Smooth muscle cell (in vitro differentiated cells): ENCODE results near the gene NDUFB1. TPM values are rescaled to one million over a fixed set of nuclear protein-coding genes. Genes with fewer than 3 reads are reported as not detected.
A peak's percentile ranks its signal among the peaks of the same experiment; 100 is the strongest.

Source experiments
- DNase-seq: peaks from one replicate; lab custom pipeline; 2025; ENCODE audit not compliant: unreplicated experiment; lab: John Stamatoyannopoulos, UW
- H2AFZ ChIP-seq: fragments of 200-600 bp; sonication (generic); 2 replicates; pipeline ENCODE4 v1.6.0; 2016; ENCODE audit warnings: antibody characterized with exemption, low read depth, mild to moderate bottlenecking
- H3F3A ChIP-seq: fragments of 200-600 bp; sonication (generic); 2 replicates; pipeline ENCODE4 v1.6.0; 2017; ENCODE audit warnings: antibody characterized with exemption, low read depth
- H3K27ac ChIP-seq: fragments of 200-600 bp; sonication (generic); 2 replicates; pipeline ENCODE4 v1.5.1; 2016; ENCODE audit warnings: low read depth, mild to moderate bottlenecking
- H3K27me3 ChIP-seq: fragments of 200-600 bp; sonication (generic); 2 replicates; pipeline ENCODE4 v1.6.1; 2016; ENCODE audit warnings: low read depth, mild to moderate bottlenecking
- H3K36me3 ChIP-seq: fragments of 200-600 bp; sonication (generic); 2 replicates; pipeline ENCODE4 v1.5.1; 2016; ENCODE audit warnings: low read depth
- H3K4me1 ChIP-seq: fragments of 200-600 bp; sonication (generic); 2 replicates; pipeline ENCODE4 v1.5.1; 2016; ENCODE audit warnings: low read depth
- H3K4me2 ChIP-seq: fragments of 200-600 bp; sonication (generic); 2 replicates; pipeline ENCODE4 v1.6.0; 2016; ENCODE audit warnings: mild to moderate bottlenecking
- H3K4me3 ChIP-seq: fragments of 200-600 bp; sonication (generic); 2 replicates; pipeline ENCODE4 v1.5.1; 2016; ENCODE audit warnings: mild to moderate bottlenecking
- H3K79me2 ChIP-seq: fragments of 200-600 bp; sonication (generic); 2 replicates; pipeline ENCODE4 v1.6.0; 2016; ENCODE audit warnings: low read depth, mild to moderate bottlenecking
- H3K9ac ChIP-seq: fragments of 200-600 bp; sonication (generic); 2 replicates; pipeline ENCODE4 v1.6.0; 2016; ENCODE audit warnings: low read depth
- H3K9me3 ChIP-seq: fragments of 200-600 bp; sonication (generic); replicated peaks from 2 replicates; pipeline ENCODE4 v1.5.1; 2016; ENCODE audit warnings: low read depth
- H4K20me1 ChIP-seq: fragments of 200-600 bp; sonication (generic); 2 replicates; pipeline ENCODE4 v1.6.0; 2016; ENCODE audit warnings: low read depth
- WGBS: methylation state at CpG from one replicate; pipeline ENCODE4 v1.1.7; 2016; ENCODE audit warnings: low lambda C conversion rate; 5-methylcytosine and 5-hydroxymethylcytosine counted together
- polyA plus RNA-seq: library from polyadenylated mRNA; unstranded; fragments of >200 nt; fragmentation: Nextera tagmentation; extraction: Ambion mirVana; gene quantifications from 2 replicates; pipeline ENCODE4 v1.2.1, GENCODE V29; 2016
- total RNA-seq: library from RNA; depleted of rRNA; stranded (reverse); fragments of >200 nt; gene quantifications from 2 replicates; pipeline ENCODE4 v1.2.3, GENCODE V29; 2014
- TF ChIP-seq, protein P1 (sequence below): fragments of 200-600 bp; sonication (generic); IDR thresholded peaks from 2 replicates; pipeline ENCODE4 v1.5.1; 2017; ENCODE audit warnings: borderline replicate concordance, mild to moderate bottlenecking, antibody characterized with exemption; ENCODE audit not compliant: insufficient read depth, poor library complexity, severe bottlenecking

NDUFB1 gene
- total and polyA plus RNA-seq, 2 experiments from 2014 or later, result 188 to 467 TPM

DNA sequence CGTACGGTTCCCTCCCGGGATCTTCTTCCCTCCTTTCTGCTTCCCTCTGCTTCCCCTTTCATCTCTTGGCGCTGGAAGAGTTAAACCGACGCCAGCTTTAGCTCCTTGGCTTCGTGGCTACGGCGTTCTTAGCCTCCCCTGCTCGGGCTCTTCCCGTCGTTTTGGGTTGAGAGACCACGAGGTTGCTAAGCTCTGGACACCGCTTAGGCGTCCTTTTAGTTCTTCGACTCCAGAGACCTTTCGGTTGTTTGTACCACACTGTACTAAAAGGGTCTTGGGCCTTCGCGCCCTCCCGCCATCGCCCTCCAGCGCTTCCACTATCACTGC is 808 bp upstream of the NDUFB1 start:
- Histone ChIP-seq H3K9me3 (no peaks in the 10 kb centered on the region), H3K4me3 (peak overlapping the region; percentile 99), H3K79me2 (peaks cover 46% of the 10 kb centered on the region), H4K20me1 (no peaks in the 10 kb centered on the region), H3F3A (no peaks in the 10 kb centered on the region), H3K36me3 (peaks cover 3% of the 10 kb centered on the region), H3K27me3 (no peaks in the 10 kb centered on the region), H3K27ac (peak overlapping the region; percentile 99), H3K4me1 (peaks cover 10% of the 10 kb centered on the region), H3K4me2 (peak overlapping the region; percentile 91), H3K9ac (peak overlapping the region; percentile 100), H2AFZ (peak overlapping the region; percentile 100)
- TF ChIP-seq, protein P1, sequence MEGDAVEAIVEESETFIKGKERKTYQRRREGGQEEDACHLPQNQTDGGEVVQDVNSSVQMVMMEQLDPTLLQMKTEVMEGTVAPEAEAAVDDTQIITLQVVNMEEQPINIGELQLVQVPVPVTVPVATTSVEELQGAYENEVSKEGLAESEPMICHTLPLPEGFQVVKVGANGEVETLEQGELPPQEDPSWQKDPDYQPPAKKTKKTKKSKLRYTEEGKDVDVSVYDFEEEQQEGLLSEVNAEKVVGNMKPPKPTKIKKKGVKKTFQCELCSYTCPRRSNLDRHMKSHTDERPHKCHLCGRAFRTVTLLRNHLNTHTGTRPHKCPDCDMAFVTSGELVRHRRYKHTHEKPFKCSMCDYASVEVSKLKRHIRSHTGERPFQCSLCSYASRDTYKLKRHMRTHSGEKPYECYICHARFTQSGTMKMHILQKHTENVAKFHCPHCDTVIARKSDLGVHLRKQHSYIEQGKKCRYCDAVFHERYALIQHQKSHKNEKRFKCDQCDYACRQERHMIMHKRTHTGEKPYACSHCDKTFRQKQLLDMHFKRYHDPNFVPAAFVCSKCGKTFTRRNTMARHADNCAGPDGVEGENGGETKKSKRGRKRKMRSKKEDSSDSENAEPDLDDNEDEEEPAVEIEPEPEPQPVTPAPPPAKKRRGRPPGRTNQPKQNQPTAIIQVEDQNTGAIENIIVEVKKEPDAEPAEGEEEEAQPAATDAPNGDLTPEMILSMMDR, result no peak
- no peak for DNase-seq
- under 1% methylated on average over 22 of the region's 22 CpGs for WGBS

DNA sequence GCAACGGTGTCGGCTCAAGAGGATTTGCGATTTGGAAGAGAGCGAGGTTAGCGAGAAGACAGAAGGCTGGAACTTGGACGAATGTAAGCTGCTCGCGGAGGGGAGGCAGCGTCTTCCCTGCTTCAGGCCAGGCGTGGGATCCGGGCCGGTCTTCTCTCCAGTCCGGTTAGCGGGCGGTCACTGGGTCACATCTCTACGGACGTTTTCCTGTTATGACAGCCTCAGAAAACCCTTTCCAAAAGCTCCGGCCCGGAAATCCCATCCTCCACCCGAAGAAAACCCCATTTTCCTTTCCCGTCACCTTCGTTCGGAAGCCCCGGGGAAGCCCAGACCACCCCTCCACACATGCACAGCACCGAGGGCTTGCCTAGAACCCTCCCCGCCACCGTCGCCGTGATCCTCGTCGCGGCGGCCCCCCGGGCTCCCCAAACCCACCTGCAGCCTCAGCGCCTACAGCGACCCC is 268 bp downstream of the NDUFB1 start:
- no peak for DNase-seq
- peak overlapping the region; percentile 91 for H3K4me2 ChIP-seq
- WGBS, result 2% methylated on average over 35 of the region's 36 CpGs

DNA sequence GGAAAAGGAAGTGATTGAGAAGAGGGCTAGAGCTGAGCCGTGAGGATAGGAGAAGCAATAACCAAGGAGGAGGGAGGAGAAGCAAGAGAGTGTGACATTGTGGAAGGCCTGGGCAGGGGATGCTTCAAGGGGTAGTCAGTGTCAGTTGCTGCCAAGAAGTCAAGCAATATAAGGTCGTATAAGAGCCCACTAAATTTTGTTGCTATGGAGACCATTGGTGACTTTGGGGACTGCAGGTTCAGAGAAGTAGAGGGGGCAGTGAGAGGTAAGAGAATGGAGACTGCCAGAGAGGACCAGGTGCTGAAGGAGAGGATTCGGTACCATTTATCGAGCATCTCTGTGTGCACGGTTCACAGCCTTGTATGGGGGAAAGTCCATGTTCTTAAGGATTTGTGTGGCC is 12.0 kb downstream of the NDUFB1 start:
- TF ChIP-seq, protein P1, result no peak
- H3K4me2 ChIP-seq, result no peak overlapping the region
- H3K27me3 ChIP-seq, result no peaks in the 10 kb centered on the region
- H3K4me1 ChIP-seq, result peaks cover 6% of the 10 kb centered on the region
- no peak overlapping the region for H3K4me3 ChIP-seq
- peaks cover 6% of the 10 kb centered on the region for H3F3A ChIP-seq
- no peak overlapping the region for H3K9ac ChIP-seq
- H3K9me3 ChIP-seq, result no peaks in the 10 kb centered on the region
- peaks cover 3% of the 10 kb centered on the region for H4K20me1 ChIP-seq
- H3K79me2 ChIP-seq, result peaks cover 10% of the 10 kb centered on the region
- 93% methylated on average over 5 of the region's 5 CpGs for whole genome bisulfite sequencing
- DNase-seq, result no peak
- H3K27ac ChIP-seq, result no peak overlapping the region
- no peaks in the 10 kb centered on the region for H3K36me3 ChIP-seq
- no peak overlapping the region for H2AFZ ChIP-seq

More for the DNA sequence above, 268 bp downstream of the NDUFB1 start:
- TF ChIP-seq, protein P1, result no peak
- Histone ChIP-seq H3K4me3 (peak overlapping the region; percentile 99), H3K4me1 (peaks cover 10% of the 10 kb centered on the region), H2AFZ (peak overlapping the region; percentile 100), H3K36me3 (no peaks in the 10 kb centered on the region), H3K27me3 (no peaks in the 10 kb centered on the region), H3K79me2 (peaks cover 46% of the 10 kb centered on the region), H4K20me1 (no peaks in the 10 kb centered on the region), H3K27ac (peak overlapping the region; percentile 99), H3K9me3 (no peaks in the 10 kb centered on the region), H3K9ac (peak overlapping the region; percentile 100), H3F3A (peaks cover 4% of the 10 kb centered on the region)
